Motor neuron (in vitro differentiated cells): ENCODE results near the gene LPCAT2. TPM values are rescaled to one million over a fixed set of nuclear protein-coding genes. Genes with fewer than 3 reads are reported as not detected.

ENCODE experiments used
- ATAC-seq, 8 experiments: fragments of 200-7000 bp; cut with Tn5 transposase; replicated peaks in 6 of 8; 2 replicates each; pipeline ENCODE4 v1.8.0; 2021; ENCODE audit warnings: mild to moderate bottlenecking in 8 of 8, moderate library complexity in 8 of 8
- H3K27ac ChIP-seq, 2 donors: fragments of 250-450 bp; sonication (Bioruptor Pico); 2 replicates each; pipeline ENCODE4 v1.9.0; 2021; ENCODE audit warnings: antibody characterized with exemption in 2 of 2, mild to moderate bottlenecking in 2 of 2, moderate library complexity in 1 of 2
- H3K4me1 ChIP-seq, 2 donors: fragments of 250-450 bp; sonication (Bioruptor Pico); replicated peaks in 1 of 2; 2 replicates each; pipeline ENCODE4 v1.6.1; 2021; ENCODE audit warnings: antibody characterized with exemption in 2 of 2, mild to moderate bottlenecking in 2 of 2, moderate library complexity in 1 of 2
- H3K4me3 ChIP-seq, 5 donors: fragments of 250-450 bp; sonication (Bioruptor Pico); 2 replicates each; pipeline ENCODE4 v1.9.0; 2021; ENCODE audit warnings: antibody characterized with exemption in 5 of 5, mild to moderate bottlenecking in 5 of 5, moderate library complexity in 4 of 5
- WGBS, 10 experiments: fragments of 450-650 bp; shearing (Covaris generic); methylation state at CpG; one replicate each; pipeline ENCODE4 v1.0.0; 2022; 5-methylcytosine and 5-hydroxymethylcytosine counted together
- in situ Hi-C, 9 experiments: fragments of 400-800 bp; cut with MboI; loops; one replicate each; pipeline ENCODE4 v1.15.0; 2021; ENCODE audit warnings: low sequenced_read_pairs in 9 of 9, low pct_unique_long_range_greater_than_20kb in 2 of 9; ENCODE audit not compliant: unreplicated experiment in 9 of 9
- total RNA-seq, 8 experiments: library from RNA; unstranded; fragments of 300-600 nt; gene quantifications; 2 replicates each; pipeline versions ENCODE4 v1.2.3 to v1.2.4, GENCODE V29; 2022

The LPCAT2 gene
- total RNA-seq, 8 experiments from 2014 or later, result 0.92 to 16.1 (median 2.7) TPM

DNA sequence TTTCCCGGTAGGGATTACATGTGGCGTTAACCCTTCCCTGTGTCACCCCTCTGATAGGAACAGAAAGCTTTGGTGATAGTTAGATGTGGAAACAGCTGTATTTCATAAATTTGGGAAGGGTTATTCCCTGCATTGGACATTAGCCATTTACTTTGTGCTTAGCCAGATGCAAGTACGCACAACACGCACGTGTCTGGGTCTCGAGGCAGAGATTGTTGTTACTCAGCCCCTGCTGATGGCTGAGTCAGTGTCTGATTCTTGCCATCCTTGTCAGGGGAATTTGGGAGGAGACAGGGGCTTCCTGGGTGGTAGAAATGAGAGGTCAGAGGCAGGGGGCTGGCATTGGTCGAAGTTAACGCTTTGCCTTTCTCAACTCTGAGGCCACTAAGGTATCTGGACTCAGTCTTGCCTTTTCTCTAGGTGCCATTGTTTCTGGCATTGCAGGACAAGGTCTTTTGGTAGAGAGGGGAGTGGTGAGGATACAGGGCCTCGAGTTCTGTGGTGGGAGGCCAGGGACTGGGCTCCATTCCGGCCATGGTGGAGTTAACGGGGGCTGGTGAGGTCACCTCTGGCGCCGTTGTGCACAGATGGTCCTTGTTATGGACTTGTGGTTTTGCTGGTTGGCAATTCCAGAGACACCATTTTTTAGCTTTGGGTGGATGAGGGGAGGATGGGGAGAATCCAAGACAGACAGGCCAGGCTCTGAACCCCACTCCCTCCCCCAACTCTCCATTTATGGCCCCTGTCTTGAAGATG is 21.6 kb upstream of the LPCAT2 start:
- H3K4me3 ChIP-seq, result no peak overlapping the region
- H3K27ac ChIP-seq, result no peak overlapping the region
- ATAC-seq, result peak in 2 of 8 experiments; percentile 6 to 42
- 0 to 100% (median 89%) methylated on average over 1 to 10 of the region's 13 CpGs; no CpG with 5 or more reads in 2 of the 10 experiments for WGBS, 10 experiments
- no peaks in the 10 kb centered on the region for H3K4me1 ChIP-seq
- in situ Hi-C loops, result no loop called here

DNA sequence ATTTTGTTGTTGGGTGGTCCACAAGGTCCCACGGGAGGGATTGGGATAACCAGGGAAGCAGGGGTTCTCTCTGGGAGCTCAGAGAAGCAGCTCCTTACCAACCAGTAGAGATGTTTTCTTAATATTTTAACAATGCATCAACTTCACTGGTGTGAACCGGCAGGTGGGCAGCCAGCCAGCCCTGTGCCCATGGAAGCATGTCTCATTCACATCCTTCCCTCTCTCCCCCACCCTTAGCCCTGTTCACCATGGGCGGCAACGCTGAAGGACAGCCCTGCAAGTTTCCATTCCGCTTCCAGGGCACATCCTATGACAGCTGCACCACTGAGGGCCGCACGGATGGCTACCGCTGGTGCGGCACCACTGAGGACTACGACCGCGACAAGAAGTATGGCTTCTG is 20.6 kb upstream of the LPCAT2 start:
- H3K4me3 ChIP-seq, result no peak overlapping the region
- H3K27ac ChIP-seq, result no peak overlapping the region
- in situ Hi-C loops, result no loop called here
- 0 to 100% (median 76%) methylated on average over 1 to 11 of the region's 12 CpGs; no CpG with 5 or more reads in 3 of the 10 experiments for WGBS, 10 experiments
- ATAC-seq, result no peak
- H3K4me1 ChIP-seq, result no peaks in the 10 kb centered on the region

DNA sequence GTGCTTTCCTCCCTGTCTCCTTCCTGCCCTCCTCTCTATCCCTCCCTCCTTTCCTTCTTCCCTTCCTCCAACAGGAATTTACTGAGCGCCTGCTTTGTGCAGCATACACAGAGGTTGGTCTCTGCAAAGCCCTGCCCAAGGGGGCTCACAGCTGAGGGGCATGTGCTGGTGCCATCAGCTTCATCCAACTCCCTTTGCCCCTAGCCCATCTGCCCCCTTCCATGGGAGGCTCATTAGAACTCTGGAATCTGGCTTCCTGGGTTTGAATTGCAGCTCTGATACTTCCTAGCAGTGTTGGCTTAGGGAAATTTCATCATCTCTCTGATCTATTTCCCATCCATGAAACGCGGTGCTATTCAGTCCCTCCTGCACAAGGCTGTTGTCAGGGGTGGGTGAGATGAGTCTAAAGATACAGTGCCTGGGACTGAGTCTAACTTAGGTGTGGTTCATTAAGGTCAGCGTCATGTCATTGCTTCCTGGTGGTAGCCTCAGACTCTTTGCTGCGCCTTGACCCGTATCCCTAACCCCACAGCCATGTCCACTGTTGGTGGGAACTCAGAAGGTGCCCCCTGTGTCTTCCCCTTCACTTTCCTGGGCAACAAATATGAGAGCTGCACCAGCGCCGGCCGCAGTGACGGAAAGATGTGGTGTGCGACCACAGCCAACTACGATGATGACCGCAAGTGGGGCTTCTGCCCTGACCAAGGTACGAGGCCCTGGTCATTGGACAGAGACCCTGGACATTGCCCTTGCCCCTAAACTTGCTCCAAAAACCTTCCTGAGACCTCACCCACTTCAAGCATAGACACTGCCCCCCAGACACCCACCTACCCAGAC is 19.5 kb upstream of the LPCAT2 start:
- H3K27ac ChIP-seq, result no peak overlapping the region
- WGBS, 10 experiments, result 80 to 100% (median 97%) methylated on average over 1 to 6 of the region's 14 CpGs; no CpG with 5 or more reads in 1 of the 10 experiments
- ATAC-seq, result no peak
- no peak overlapping the region for H3K4me3 ChIP-seq
- in situ Hi-C loops, result no loop called here
- no peaks in the 10 kb centered on the region for H3K4me1 ChIP-seq

DNA sequence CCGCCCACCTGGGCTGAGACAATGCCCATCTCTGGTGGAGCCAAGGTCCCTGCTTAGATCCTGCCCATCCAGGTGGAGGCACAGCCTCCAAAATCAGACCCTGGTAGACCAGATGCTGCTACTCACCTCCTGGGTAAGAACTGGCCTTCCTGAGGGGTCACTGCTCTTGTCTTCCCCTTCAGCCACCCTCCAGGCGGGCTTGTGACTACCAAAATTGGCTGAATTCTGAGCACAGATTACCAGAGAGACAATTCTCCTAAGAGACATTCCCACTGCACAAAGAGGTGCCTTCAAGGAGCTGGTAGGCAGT is 19.0 kb upstream of the LPCAT2 start:
- peaks cover 0 to 2% of the 10 kb centered on the region in 2 donors for H3K4me1 ChIP-seq
- H3K27ac ChIP-seq, result no peak overlapping the region
- no peak for ATAC-seq
- no peak overlapping the region for H3K4me3 ChIP-seq
- WGBS, 10 experiments, result 94 to 100% (median 100%) methylated on average over 1 to 2 of the region's 2 CpGs; no CpG with 5 or more reads in 7 of the 10 experiments
- in situ Hi-C loops, result no loop called here

DNA sequence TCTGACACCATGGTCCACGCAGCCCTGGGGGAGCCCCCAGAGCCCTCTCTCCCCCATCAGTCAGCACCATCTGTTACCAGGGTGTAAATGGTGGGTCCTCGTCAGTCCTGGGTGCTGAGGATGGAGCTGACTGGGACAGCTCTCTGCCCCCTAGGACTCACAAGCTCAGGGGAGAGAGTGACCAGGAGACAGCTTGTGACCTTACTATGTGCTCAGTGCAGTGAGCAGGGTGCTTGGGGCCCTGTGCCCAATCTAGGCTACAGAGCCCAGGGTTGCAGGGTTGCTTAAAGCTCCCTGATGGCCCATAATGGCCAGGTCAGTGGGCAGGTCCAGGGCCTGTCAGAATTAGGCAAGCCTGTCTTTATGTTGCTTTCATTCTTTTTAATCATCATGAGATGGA is 18.6 kb upstream of the LPCAT2 start:
- H3K4me3 ChIP-seq, result no peak overlapping the region
- no CpG with 5 or more reads among the region's 2 CpGs for WGBS, 10 experiments
- H3K27ac ChIP-seq, result no peak overlapping the region
- peaks cover 0 to 6% of the 10 kb centered on the region in 2 donors for H3K4me1 ChIP-seq
- no peak for ATAC-seq
- in situ Hi-C loops, result no loop called here

DNA sequence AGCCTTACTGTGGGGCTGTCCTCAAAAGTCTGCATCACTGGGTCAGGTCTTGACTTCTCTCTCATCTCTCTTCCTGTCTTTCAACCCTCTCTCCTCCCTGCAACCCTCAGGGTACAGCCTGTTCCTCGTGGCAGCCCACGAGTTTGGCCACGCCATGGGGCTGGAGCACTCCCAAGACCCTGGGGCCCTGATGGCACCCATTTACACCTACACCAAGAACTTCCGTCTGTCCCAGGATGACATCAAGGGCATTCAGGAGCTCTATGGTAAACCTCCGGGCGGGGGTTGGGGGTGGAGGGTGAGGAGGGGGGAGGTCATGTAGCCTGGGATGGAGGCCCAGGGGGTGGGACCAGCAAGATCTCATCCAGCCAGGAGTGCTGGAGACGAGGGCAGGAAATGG is 17.2 kb upstream of the LPCAT2 start:
- ATAC-seq, result no peak
- in situ Hi-C loops, result no loop called here
- 0 to 73% (median 0%) methylated on average over 1 to 3 of the region's 7 CpGs; no CpG with 5 or more reads in 7 of the 10 experiments for WGBS, 10 experiments
- H3K4me3 ChIP-seq, result no peak overlapping the region
- no peak overlapping the region for H3K27ac ChIP-seq
- H3K4me1 ChIP-seq, result peaks cover 0 to 6% of the 10 kb centered on the region in 2 donors

DNA sequence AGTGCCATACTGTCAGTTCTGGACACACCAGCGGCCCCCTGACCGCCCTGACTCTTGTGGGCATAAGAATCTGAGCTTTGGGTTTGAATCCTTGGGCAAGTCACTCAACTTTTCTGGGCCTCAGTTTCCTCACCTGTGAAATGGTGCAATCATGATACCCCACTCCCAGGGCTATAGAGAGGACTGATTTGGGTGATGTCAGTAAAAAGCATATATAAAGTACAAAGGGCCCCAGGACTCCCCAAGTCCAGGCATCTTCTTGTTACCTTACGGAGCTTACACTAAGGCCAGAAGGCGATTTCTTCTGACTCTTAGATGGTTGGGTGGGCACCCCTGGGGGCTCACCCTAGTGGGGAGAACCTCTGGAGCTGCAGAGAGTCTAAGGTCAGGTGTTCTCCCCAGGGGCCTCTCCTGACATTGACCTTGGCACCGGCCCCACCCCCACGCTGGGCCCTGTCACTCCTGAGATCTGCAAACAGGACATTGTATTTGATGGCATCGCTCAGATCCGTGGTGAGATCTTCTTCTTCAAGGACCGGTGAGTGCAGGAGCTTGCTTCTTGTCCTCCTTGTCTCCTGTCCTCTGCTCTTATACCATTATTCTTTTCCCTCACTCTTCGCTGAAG is 16.0 kb upstream of the LPCAT2 start:
- in situ Hi-C loops, result no loop called here
- H3K4me1 ChIP-seq, result peaks cover 0 to 6% of the 10 kb centered on the region in 2 donors
- 73 to 100% (median 90%) methylated on average over 1 to 8 of the region's 10 CpGs; no CpG with 5 or more reads in 3 of the 10 experiments for WGBS, 10 experiments
- H3K27ac ChIP-seq, result no peak overlapping the region
- ATAC-seq, result no peak
- no peak overlapping the region for H3K4me3 ChIP-seq

DNA sequence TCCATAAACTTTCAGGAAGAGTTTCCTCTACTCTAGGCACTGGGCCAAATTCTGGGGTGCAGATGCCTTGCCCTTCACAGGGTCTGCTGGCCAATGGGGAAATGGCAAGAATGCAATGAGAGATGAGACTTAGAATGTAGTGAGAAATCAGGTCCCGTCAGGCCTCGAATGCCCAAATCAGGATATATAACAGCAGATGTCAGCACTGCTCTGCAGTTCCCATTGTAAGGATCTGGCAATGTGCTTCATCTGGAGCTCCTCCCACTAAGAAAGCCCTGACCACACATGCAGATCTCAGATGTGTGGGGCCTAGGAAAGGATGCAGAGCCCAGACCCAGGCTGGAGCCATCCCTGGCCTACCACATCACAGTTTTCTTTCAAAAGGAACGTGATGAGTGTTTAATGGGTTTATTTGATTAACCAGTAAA is 13.9 kb upstream of the LPCAT2 start:
- Histone ChIP-seq H3K27ac (no peak overlapping the region), H3K4me1 (peaks cover 0 to 13% of the 10 kb centered on the region in 2 donors), H3K4me3 (no peak overlapping the region)
- in situ Hi-C loops, result no loop called here
- 10 to 80% (median 50%) methylated on average over 1 to 3 of the region's 3 CpGs; no CpG with 5 or more reads in 3 of the 10 experiments for WGBS, 10 experiments
- ATAC-seq, result peak; percentile 55 to 90 (median 82)

DNA sequence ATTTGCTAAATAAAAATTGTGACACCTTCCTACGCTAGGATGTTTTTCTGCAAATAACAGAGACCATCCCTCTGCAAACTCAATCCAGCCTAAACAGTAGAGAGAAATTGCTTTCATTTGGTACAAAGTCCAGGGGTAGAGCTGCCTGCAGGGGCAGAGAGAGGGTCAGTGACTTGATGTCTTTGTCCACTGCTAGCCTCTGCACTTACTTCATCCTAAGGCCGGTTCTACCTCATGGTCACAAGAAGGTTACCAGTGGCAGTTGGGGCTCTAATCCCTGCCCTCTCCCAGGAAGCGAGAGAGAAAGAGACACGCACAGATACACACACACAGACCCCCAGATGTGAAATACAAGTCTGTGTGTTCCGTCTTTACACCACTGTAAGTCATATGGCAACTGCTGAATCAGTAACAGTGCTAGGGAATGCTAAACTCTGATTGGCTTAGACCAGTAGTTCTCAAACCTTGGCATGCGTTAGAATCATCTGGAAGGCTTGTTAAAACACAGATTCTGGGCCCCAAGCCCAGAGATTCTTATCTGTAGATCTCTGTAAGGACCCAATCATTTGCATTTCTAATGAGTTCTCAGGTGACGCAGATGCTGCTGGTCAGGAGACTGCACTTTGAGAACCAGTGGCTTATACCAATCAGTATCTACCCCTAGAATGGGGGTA is 13.1 kb upstream of the LPCAT2 start:
- peaks cover 0 to 21% of the 10 kb centered on the region in 2 donors for H3K4me1 ChIP-seq
- no peak overlapping the region for H3K27ac ChIP-seq
- 73 to 100% (median 84%) methylated on average over 1 to 6 of the region's 7 CpGs; no CpG with 5 or more reads in 1 of the 10 experiments for WGBS, 10 experiments
- peak in 2 of 8 experiments; percentile 10 for ATAC-seq
- in situ Hi-C loops, result no loop called here
- no peak overlapping the region for H3K4me3 ChIP-seq

DNA sequence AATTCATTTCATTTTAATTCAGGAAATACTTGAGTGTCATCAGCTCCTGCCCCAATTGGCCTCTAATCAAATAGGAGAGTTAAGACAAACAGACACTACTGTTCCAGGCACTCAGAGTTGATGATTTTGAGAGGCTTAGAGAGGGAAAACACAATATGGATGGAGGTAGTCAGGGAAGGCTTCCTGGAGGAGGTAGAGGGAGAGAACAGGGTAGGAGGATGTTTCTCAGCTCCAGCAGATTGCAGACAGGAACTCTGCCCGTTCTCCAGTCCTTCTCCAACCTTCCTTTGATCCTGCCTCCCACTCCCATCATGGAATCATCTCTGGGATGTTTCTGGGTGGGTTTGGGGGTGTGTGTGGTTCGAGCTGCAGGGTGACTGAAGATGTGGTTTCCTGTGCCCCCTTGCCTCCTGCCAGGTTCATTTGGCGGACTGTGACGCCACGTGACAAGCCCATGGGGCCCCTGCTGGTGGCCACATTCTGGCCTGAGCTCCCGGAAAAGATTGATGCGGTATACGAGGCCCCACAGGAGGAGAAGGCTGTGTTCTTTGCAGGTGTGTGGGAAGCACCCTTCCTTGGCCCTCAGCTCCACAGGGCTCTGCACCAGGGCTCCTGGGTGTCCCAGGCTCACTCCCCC is 12.2 kb upstream of the LPCAT2 start:
- in situ Hi-C loops, result no loop called here
- Histone ChIP-seq H3K4me3 (no peak overlapping the region), H3K27ac (no peak overlapping the region), H3K4me1 (peaks cover 0 to 22% of the 10 kb centered on the region in 2 donors)
- ATAC-seq, result no peak
- 74 to 95% (median 79%) methylated on average over 3 to 8 of the region's 8 CpGs; no CpG with 5 or more reads in 3 of the 10 experiments for WGBS, 10 experiments

DNA sequence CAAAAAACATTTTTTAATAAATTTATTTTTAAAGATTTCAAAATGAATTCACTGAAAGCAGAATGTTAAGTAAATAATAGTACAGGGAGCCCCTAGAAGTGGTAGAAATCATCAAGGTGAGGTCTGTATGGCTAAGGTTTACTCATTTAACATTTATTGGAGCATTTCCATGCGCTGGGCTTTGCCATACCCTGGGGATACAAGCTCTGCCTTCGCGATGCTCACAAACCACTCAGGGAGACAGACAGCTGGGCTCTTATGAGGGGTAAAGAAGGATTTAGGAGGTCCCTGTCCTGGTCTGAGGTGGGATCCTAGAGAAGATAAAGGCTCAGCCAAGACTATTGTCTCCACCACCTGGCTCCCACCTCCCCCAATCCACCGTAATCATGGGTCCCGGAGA is 11.3 kb upstream of the LPCAT2 start:
- ATAC-seq, result no peak

DNA sequence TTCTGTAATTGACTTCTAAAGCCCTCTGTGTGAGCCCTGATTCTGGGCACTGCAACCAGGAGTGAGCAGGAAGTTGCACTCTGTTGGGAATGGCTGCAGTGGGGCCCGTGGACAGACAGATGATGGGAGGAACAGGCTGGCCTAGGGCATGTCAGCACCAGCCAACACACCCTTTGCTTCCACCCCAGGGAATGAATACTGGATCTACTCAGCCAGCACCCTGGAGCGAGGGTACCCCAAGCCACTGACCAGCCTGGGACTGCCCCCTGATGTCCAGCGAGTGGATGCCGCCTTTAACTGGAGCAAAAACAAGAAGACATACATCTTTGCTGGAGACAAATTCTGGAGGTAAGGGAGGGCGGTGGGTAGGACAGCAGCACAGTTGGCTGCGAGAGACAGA is 10.8 kb upstream of the LPCAT2 start:
- Histone ChIP-seq H3K4me1 (peaks cover 0 to 30% of the 10 kb centered on the region in 2 donors), H3K27ac (no peak overlapping the region), H3K4me3 (no peak overlapping the region)
- in situ Hi-C loops, result no loop called here
- no peak for ATAC-seq
- 43 to 100% (median 92%) methylated on average over 1 to 3 of the region's 6 CpGs; no CpG with 5 or more reads in 6 of the 10 experiments for WGBS, 10 experiments

More for the DNA sequence above, 11.3 kb upstream of the LPCAT2 start:
- Histone ChIP-seq H3K4me3 (no peak overlapping the region), H3K27ac (no peak overlapping the region), H3K4me1 (peaks cover 0 to 24% of the 10 kb centered on the region in 2 donors)
- WGBS, 10 experiments, result 92 to 95% (median 94%) methylated on average over 2 to 5 of the region's 5 CpGs; no CpG with 5 or more reads in 6 of the 10 experiments
- in situ Hi-C loops, result no loop called here
